Measurements from ENCODE around the gene KDM7A. TPM values are rescaled to one million over a fixed set of nuclear protein-coding genes. Genes with fewer than 3 reads are reported as not detected.

The KDM7A gene
- total and polyA plus RNA-seq, 2 of the 8 experiments (the other 6 are each of a cell fraction or from before 2014, with no cell fraction given) = 2.2 to 12.5 TPM

DNA sequence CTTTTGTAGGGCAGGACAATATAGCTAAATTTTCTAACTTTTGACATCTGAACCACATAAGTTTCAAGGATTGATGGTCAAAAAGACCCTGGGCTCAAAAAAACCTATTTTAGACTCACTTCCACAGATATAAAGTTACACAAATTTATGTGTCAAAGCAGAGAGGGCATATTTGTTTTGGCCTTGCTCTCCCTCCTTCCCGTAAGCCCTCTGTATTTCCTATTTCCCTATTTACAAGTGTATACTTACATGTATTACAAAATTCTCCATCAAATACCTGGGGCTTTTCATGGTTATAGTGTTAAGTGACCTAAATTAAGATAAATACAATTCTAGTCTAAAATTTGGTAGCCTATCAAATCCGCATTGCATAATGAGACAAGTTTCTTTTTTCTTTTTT, 2.6 kb downstream of the KDM7A start:
- no peak overlapping the region for H3K27ac ChIP-seq (ENCODE audit: low read depth, low read length)
- WGBS, 2 experiments (ENCODE audit: extremely low coverage in 1 of 2, insufficient coverage in 1 of 2, insufficient read length in 1 of 2, insufficient replicate concordance in 2 of 2, low coverage in 1 of 2, low lambda C conversion rate in 2 of 2, missing lambda C conversion rate in 1 of 2) = 92% methylated on average over 2 of the region's 2 CpGs; no CpG with 5 or more reads in 1 of the 2 experiments
- peaks cover 3 to 41% of the 10 kb centered on the region in 2 experiments; a peak in 2 of 4 replicates for H3K79me2 ChIP-seq (ENCODE audit: control insufficient read depth in 1 of 2, insufficient read depth in 2 of 2, low read length in 2 of 2)

More for the DNA sequence above, 2.6 kb downstream of the KDM7A start:
- Histone ChIP-seq H2BK120ac (replicated peaks; ENCODE audit: low read depth, low read length) (no peak overlapping the region), H3K79me1 (ENCODE audit: low read depth, low read length) (peaks cover 2% of the 10 kb centered on the region; the same call in 1 of the 2 replicates), H2BK5ac (ENCODE audit: low read depth, low read length) (no peak overlapping the region), H4K20me1 (replicated peaks in 1 of 2; ENCODE audit: control insufficient read depth in 1 of 2, insufficient read depth in 2 of 2, low read length in 2 of 2) (peaks cover 0 to 5% of the 10 kb centered on the region in 2 experiments), H3K4ac (replicated peaks; ENCODE audit: insufficient read length, low read depth, low read length) (no peak overlapping the region), H2BK15ac (ENCODE audit: low read length) (no peak overlapping the region), H3K9me3 (ENCODE audit: insufficient read depth in 2 of 2, low read depth in 1 of 2, low read length in 1 of 2) (no peaks in the 10 kb centered on the region), H3K4me3 (ENCODE audit: extremely low read depth in 1 of 4, insufficient read depth in 2 of 4, low read depth in 3 of 4, low read length in 4 of 4) (no peak overlapping the region), H2BK12ac (ENCODE audit: low read depth, low read length) (no peak overlapping the region), H3K14ac (ENCODE audit: insufficient read length) (no peak overlapping the region), H3K36me3 (ENCODE audit: control insufficient read depth in 2 of 4, insufficient read depth in 4 of 4, low read length in 3 of 4) (no peaks in the 10 kb centered on the region), H3K18ac (ENCODE audit: extremely low read depth, low read length) (no peak overlapping the region), H3K23ac (ENCODE audit: insufficient read length) (no peak overlapping the region), H2AFZ (ENCODE audit: low read length) (no peak overlapping the region), H3K4me1 (replicated peaks in 1 of 4; ENCODE audit: control insufficient read depth in 3 of 4, insufficient read depth in 4 of 4, low read length in 3 of 4) (peaks cover 0 to 2% (median 0%) of the 10 kb centered on the region in 4 experiments; a peak in 2 of 7 replicates), H2BK20ac (ENCODE audit: low read length) (no peak overlapping the region), H4K91ac (replicated peaks; ENCODE audit: insufficient read length, low read length) (no peak overlapping the region), H3K23me2 (ENCODE audit: low read depth, low read length) (peaks cover 5% of the 10 kb centered on the region), H3K4me2 (ENCODE audit: insufficient read depth in 1 of 2, low read depth in 2 of 2, low read length in 2 of 2) (no peak overlapping the region), H3K9ac (replicated peaks in 1 of 4; ENCODE audit: extremely low read depth in 1 of 4, low read depth in 3 of 4, low read length in 3 of 4) (no peak overlapping the region), H4K8ac (ENCODE audit: extremely low read depth, insufficient read depth, low read length) (no peak overlapping the region), H4K5ac (ENCODE audit: insufficient read length, low read depth, low read length) (no peak overlapping the region), H3K56ac (replicated peaks; ENCODE audit: insufficient read length, low read depth, low read length) (no peak overlapping the region), H3K27me3 (replicated peaks in 1 of 4; ENCODE audit: control insufficient read depth in 3 of 4, extremely low read depth in 1 of 4, insufficient read depth in 3 of 4, low read length in 3 of 4) (peaks cover 0 to 19% (median 13%) of the 10 kb centered on the region in 4 experiments; a peak in 5 of 7 replicates), H2AK5ac (ENCODE audit: low read depth, low read length) (no peak overlapping the region)
- FAIRE-seq (no peak), DNase-seq (ENCODE audit: low read depth in 1 of 2, low spot score in 2 of 2) (no peak)
- CTCF ChIA-PET (ENCODE audit: partially characterized antibody) = interaction anchor here (1.1 to 1.3 kb wide), 2 partner anchors 9 to 56 kb away, joined by 3 read pairs; no protein-coding TSS in a partner anchor
- no peak for TF ChIP-seq ZNF274 (IDR thresholded peaks at IDR 0.05; ENCODE audit: borderline replicate concordance, extremely low read depth, low read length)
- no peak for TF ChIP-seq KDM1A (IDR thresholded peaks at IDR 0.05; ENCODE audit: borderline replicate concordance, low read length)
- POLR2A ChIA-PET (ENCODE audit: partially characterized antibody) = no interaction called here
